DOHH2 (cell line): ENCODE measurements around the gene MOK.
"Not testable (repeated sequence)": the region's sequence is repeated elsewhere in the genome, so short reads cannot be mapped to it uniquely, and the experiment has no call there.

Experiments used
- H3F3A ChIP-seq: fragments of 200-600 bp; sonication (generic), shearing (Covaris generic); 2 replicates; pipeline ENCODE4 v1.6.0; 2016; ENCODE audit warnings: antibody characterized with exemption, mild to moderate bottlenecking; ENCODE audit not compliant: control insufficient read depth, insufficient read depth
- H3K27ac ChIP-seq: fragments of 200-600 bp; sonication (generic); 2 replicates; pipeline ENCODE4 v1.5.1; 2014; ENCODE audit warnings: low read depth, mild to moderate bottlenecking, low read length, moderate library complexity
- H3K27me3 ChIP-seq: fragments of 200-600 bp; sonication (generic); 2 replicates; pipeline ENCODE4 v1.6.1; 2014; ENCODE audit warnings: mild to moderate bottlenecking, low read length, mixed read lengths; ENCODE audit not compliant: control insufficient read depth
- H3K36me3 ChIP-seq: fragments of 200-600 bp; sonication (generic); 2 replicates; pipeline ENCODE4 v1.6.1; 2014; ENCODE audit warnings: mild to moderate bottlenecking, low read length, moderate library complexity, mixed read lengths; ENCODE audit not compliant: control insufficient read depth
- H3K4me1 ChIP-seq: fragments of 200-600 bp; sonication (generic); 2 replicates; pipeline ENCODE4 v1.6.1; 2014; ENCODE audit warnings: mild to moderate bottlenecking, low read length, mixed read lengths; ENCODE audit not compliant: control insufficient read depth
- H3K4me2 ChIP-seq: fragments of 200-600 bp; sonication (generic); 2 replicates; pipeline ENCODE4 v1.6.0; 2014; ENCODE audit warnings: mild to moderate bottlenecking, low read length, moderate library complexity
- H3K4me3 ChIP-seq: fragments of 200-600 bp; sonication (generic); 2 replicates; pipeline ENCODE4 v1.5.1; 2014; ENCODE audit warnings: mild to moderate bottlenecking, low read length, mixed read lengths
- H3K79me2 ChIP-seq: fragments of 200-600 bp; sonication (generic); 2 replicates; pipeline ENCODE4 v1.6.1; 2014; ENCODE audit warnings: mild to moderate bottlenecking, low read length, mixed read lengths; ENCODE audit not compliant: control insufficient read depth
- H3K9me2 ChIP-seq: fragments of 200-600 bp; sonication (generic); replicated peaks from 2 replicates; pipeline ENCODE4 v1.6.1; 2014; ENCODE audit warnings: mild to moderate bottlenecking, low read length, mixed read lengths; ENCODE audit not compliant: control insufficient read depth
- H3K9me3 ChIP-seq: fragments of 200-600 bp; sonication (generic); 2 replicates; pipeline ENCODE4 v1.6.1; 2014; ENCODE audit warnings: antibody characterized with exemption, low read length, mixed read lengths; ENCODE audit not compliant: control insufficient read depth, insufficient read depth
- H4K20me1 ChIP-seq: fragments of 200-600 bp; sonication (generic); 2 replicates; pipeline ENCODE4 v1.6.0; 2014; ENCODE audit warnings: low read depth, mild to moderate bottlenecking, antibody characterized with exemption, low read length, moderate library complexity; ENCODE audit not compliant: control insufficient read depth, insufficient read depth
- EZH2phosphoT487 ChIP-seq: fragments of 200-600 bp; sonication (generic); IDR thresholded peaks from 2 replicates; pipeline ENCODE4 v1.6.1; 2017; ENCODE audit warnings: borderline replicate concordance, mild to moderate bottlenecking, antibody characterized with exemption, low read length, moderate library complexity, mixed read lengths
- TF ChIP-seq, protein P1 (sequence below): fragments of 200-600 bp; sonication (generic); IDR thresholded peaks from one replicate; pipeline ENCODE4 v1.5.1; 2014; ENCODE audit warnings: antibody characterized with exemption, mild to moderate bottlenecking, low read depth, low read length; ENCODE audit not compliant: poor library complexity, severe bottlenecking

The MOK gene

GRCh38 chr14:102241147-102241546 is 63.8 kb downstream of the MOK start:
- Histone ChIP-seq H3K4me2 (no peak overlapping the region), H3K79me2 (no peaks in the 10 kb centered on the region), H3K4me1 (no peaks in the 10 kb centered on the region), H3K27me3 (peaks cover 26% of the 10 kb centered on the region), H3K27ac (no peak overlapping the region), H3F3A (no peaks in the 10 kb centered on the region), H4K20me1 (no peaks in the 10 kb centered on the region), H3K9me3 (no peaks in the 10 kb centered on the region), H3K9me2 (no peaks in the 10 kb centered on the region), H3K4me3 (no peak overlapping the region), H3K36me3 (no peaks in the 10 kb centered on the region)
- no peak for TF ChIP-seq EZH2phosphoT487
- TF ChIP-seq, protein P1, sequence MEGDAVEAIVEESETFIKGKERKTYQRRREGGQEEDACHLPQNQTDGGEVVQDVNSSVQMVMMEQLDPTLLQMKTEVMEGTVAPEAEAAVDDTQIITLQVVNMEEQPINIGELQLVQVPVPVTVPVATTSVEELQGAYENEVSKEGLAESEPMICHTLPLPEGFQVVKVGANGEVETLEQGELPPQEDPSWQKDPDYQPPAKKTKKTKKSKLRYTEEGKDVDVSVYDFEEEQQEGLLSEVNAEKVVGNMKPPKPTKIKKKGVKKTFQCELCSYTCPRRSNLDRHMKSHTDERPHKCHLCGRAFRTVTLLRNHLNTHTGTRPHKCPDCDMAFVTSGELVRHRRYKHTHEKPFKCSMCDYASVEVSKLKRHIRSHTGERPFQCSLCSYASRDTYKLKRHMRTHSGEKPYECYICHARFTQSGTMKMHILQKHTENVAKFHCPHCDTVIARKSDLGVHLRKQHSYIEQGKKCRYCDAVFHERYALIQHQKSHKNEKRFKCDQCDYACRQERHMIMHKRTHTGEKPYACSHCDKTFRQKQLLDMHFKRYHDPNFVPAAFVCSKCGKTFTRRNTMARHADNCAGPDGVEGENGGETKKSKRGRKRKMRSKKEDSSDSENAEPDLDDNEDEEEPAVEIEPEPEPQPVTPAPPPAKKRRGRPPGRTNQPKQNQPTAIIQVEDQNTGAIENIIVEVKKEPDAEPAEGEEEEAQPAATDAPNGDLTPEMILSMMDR, result no peak

DNA sequence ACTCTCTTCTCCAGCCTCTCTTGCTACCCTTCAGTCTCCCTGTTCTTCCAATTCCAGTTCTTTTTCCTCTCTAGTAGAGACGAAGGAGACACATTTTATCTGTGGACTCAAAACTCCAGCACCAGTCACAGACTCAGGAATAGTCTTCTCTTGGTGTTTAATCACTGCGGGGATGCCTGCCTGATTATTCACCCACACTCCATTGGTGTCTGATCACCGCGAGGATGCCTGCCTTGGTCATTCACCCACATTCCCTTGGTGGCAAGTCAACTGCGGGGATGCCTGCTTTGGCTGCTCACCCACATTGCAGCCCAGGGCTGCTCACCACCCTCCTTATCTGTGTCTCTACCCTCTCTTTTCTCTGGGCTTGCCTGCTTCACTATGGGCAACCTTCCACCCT is 64.5 kb downstream of the MOK start:
- not testable (repeated sequence) for H3K4me3 ChIP-seq, H4K20me1 ChIP-seq, H3K9me2 ChIP-seq, H3K79me2 ChIP-seq, H3K4me1 ChIP-seq, H3K27ac ChIP-seq, H3K9me3 ChIP-seq, H3K36me3 ChIP-seq, H3K4me2 ChIP-seq, H3F3A ChIP-seq
- peaks cover 23% of the 10 kb centered on the region for H3K27me3 ChIP-seq

- no peaks in the 10 kb centered on the region for H3K9me2 ChIP-seq
- H3K9me3 ChIP-seq, result no peaks in the 10 kb centered on the region
- no peaks in the 10 kb centered on the region for H3K36me3 ChIP-seq
- peaks cover 4% of the 10 kb centered on the region for H3K4me1 ChIP-seq
- H3K4me2 ChIP-seq, result no peak overlapping the region
- no peak overlapping the region for H3K27ac ChIP-seq
- TF ChIP-seq, protein P1, result no peak
- no peak for TF ChIP-seq EZH2phosphoT487
- no peaks in the 10 kb centered on the region for H4K20me1 ChIP-seq
- H3K27me3 ChIP-seq, result peaks cover 23% of the 10 kb centered on the region
- no peak overlapping the region for H3K4me3 ChIP-seq
- H3F3A ChIP-seq, result no peaks in the 10 kb centered on the region
- H3K79me2 ChIP-seq, result no peaks in the 10 kb centered on the region
Measured at GRCh38 chr14:102239231-102239630, 65.7 kb downstream of the MOK start.

GRCh38 chr14:102238766-102239165 is 66.2 kb downstream of the MOK start:
- Histone ChIP-seq H3K27me3 (peaks cover 23% of the 10 kb centered on the region), H3K9me3 (no peaks in the 10 kb centered on the region), H3K9me2 (no peaks in the 10 kb centered on the region), H3K4me3 (no peak overlapping the region), H3K4me1 (peaks cover 4% of the 10 kb centered on the region), H3K4me2 (no peak overlapping the region), H3F3A (no peaks in the 10 kb centered on the region), H4K20me1 (no peaks in the 10 kb centered on the region), H3K36me3 (no peaks in the 10 kb centered on the region), H3K79me2 (no peaks in the 10 kb centered on the region), H3K27ac (no peak overlapping the region)
- TF ChIP-seq EZH2phosphoT487, result no peak
- TF ChIP-seq, protein P1, result no peak
